G401.6 (cell line): ENCODE results near the gene OR10A3.
"Not testable (repeated sequence)": the region's sequence is repeated elsewhere in the genome, so short reads cannot be mapped to it uniquely, and the experiment has no call there.

Experiments
- FAIRE-seq: peaks from 2 replicates; lab custom pipeline; 2012; peaks lifted over from hg19 to GRCh38; lab: Jason Lieb, UNC

OR10A3 gene, protein sequence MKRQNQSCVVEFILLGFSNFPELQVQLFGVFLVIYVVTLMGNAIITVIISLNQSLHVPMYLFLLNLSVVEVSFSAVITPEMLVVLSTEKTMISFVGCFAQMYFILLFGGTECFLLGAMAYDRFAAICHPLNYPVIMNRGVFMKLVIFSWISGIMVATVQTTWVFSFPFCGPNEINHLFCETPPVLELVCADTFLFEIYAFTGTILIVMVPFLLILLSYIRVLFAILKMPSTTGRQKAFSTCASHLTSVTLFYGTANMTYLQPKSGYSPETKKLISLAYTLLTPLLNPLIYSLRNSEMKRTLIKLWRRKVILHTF

DNA sequence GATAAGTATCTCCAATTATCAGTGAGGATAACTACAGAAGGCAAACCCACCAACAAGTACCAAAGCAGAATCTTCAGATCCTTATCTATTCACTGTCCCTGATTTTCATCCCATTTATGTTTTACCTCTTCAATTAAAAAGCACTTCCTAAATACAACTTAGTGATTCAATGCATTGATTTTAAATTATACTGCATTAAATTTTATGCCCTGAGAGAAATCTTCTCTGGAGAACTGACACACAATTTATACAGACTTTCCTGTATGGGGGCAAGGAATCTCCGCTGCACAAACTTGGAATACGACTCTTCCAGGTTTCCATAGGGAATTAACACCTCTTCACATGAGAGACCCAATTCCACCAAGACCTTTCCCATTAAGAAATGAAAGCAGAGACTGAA lies at the start of gene OR10A3:
Gene OR10A3 (minus strand): TSS at position 101 of the 400 bp plus-strand sequence. CDS start 2,188 bp downstream, outside the sequence.
- no peak for FAIRE-seq

DNA sequence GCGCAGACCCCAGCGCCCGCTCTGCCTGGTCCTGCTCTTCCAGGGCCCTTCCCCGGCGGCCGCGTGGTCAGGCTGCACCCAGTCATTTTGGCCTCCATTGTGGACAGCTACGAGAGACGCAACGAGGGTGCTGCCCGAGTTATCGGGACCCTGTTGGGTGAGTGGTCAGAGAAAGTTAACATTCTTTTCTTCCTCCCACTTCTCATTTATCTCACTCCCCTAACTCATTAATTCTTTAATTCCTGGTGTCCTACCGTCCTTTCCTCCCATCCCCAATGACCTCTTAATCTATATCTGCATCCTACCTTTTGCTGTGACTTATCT lies 46.0 kb upstream of the OR10A3 start:
- not testable (repeated sequence) for FAIRE-seq

DNA sequence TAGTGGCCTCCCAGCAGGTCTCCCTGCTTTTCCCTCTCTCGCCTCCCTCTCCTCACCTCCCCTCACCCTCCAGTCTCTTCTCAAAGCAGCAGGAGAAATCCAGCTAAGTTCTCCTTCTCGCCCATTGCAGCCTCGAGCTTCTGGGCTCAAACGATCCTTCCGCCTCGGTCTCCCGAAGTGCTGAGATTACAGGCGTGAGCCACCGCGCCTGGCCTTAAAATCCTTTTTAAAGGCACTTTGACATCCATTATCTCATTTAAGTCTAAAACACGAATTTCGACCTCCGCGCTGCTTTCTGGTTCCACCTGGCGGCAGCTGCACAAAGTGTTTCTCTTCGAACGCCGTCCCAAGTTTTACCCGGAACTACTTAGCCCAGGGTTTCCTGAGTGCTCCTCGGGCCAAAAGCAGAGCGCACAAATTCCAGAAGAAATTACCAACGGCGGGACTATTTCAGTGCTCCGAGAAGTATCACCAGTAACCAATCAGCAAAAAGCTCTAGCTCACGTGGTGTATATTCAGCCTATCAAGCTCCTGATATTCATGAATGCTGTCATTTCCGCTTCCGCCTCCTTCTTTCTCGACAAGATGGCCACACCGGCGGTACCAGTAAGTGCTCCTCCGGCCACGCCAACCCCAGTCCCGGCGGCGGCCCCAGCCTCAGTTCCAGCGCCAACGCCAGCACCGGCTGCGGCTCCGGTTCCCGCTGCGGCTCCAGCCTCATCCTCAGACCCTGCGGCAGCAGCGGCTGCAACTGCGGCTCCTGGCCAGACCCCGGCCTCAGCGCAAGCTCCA lies 45.5 kb upstream of the OR10A3 start, which contains the start of gene EIF3F:
Gene EIF3F (plus strand): TSS at position 570 of the 792 bp plus-strand sequence. CDS start 16 bp downstream, at position 586.
- peak; percentile 98 for FAIRE-seq

DNA sequence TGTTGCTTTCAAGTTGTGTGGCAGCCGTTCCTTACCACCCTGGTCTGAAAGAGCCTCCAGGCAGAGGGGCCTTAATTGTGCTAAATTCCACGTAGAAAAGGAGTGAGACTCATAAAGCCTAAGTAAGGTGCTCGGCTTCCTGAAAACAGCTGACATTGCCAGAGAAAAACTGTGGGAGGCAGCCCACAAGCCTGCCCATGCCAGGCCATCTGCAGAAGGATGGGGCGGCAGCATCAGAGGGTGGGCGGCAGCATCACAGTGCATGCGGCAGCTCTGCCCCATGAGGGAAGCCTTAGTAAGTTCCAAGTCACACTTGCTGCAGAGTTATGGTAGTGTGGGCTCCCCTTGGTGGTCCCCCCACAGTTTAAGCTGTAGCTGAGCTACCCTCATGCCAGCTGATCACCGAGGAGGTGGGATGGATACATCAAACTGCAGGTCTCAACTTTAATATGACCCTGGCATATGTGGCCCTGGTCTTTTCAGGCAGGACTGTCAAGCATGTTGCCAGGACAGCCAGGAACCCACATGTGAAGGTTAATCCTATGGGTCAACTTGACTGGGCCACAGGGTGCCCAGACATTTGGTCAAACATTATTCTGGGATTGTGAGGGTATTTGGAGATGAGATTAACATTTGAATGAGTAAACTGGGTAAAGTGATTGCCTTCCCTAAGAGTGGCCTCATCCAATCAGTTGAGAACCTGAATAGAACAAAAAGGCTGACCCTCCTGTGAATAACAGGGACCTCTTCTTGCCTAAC lies 42.5 kb upstream of the OR10A3 start:
- no peak for FAIRE-seq

DNA sequence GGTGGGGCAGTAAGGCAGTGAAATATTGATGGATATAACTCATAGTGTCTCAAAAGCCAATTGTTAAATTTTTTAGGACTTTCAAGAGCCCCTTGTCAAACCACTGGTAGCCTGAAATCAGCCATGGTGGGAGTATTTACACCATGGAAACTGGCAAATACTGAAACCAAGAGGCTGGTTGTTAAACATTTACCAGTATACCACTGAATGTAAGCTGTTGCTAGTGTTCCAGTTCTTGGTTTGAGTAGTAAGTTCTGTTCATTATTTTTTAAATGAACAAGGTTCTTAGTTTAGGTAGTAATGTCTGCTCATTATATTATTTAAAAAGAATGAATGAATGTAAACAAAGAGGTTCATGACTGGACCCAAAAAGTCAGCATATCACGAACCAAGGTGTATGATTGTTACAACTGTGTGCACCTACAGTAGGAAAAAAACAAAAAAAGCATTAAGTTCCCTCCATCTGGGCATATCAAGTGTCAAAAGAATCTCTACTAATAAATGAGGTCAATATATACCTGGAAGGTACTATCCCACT lies 41.1 kb upstream of the OR10A3 start:
- no peak for FAIRE-seq

DNA sequence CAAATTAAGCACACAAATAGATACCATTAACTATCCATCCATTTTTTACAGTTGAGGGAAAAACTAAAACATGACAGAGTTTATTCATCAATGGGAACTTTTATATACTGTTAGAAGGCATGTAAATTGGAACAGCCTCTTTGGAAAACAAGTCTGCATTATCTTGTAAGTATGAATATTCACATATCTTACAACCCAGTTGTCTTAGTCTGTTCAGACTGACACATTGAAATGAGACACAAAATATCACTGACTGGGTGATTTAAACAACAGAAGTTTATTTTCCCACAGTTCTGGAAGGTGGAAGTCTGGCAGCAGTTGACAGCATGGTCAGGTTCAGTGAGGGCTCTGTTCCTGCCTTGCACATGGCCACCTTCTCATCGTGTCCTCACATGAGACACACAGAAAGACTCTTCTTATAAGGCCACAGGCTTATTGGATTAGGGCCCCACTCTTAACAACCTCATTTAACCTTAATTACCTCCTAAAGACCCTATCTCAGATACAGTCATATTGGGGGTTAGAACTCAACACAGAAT lies 40.2 kb upstream of the OR10A3 start:
- no peak for FAIRE-seq

DNA sequence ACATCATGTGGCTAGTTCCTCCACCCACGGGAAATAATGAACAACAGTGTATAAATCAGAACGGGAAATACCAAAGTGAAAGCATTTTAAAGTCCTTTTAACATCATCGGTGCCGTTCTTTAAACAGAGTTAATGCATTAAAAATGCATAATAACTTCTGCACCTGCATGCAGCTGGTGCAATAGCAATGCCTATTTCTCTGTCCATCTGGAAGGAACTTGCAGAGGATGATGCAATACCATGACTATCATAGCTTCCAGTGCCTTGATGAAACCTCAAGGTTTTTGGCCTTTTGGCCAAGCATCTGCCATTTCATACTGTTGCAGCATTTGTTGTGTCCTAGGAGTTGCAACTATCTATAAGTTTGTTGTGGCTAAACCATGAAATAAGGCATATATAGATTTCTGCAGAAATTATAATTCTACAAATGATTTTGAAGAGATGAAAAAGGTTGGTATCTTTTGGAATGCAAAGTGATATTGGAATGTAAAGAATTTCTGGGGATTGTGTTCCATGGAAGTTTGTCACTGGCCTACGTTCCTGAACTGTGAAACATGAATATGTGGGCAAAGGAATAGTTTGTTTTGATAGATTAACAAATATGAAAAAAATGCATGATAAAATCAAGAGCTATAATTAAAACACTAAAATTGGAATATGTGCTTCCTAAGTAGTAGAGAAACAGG lies 35.9 kb upstream of the OR10A3 start:
- no peak for FAIRE-seq

DNA sequence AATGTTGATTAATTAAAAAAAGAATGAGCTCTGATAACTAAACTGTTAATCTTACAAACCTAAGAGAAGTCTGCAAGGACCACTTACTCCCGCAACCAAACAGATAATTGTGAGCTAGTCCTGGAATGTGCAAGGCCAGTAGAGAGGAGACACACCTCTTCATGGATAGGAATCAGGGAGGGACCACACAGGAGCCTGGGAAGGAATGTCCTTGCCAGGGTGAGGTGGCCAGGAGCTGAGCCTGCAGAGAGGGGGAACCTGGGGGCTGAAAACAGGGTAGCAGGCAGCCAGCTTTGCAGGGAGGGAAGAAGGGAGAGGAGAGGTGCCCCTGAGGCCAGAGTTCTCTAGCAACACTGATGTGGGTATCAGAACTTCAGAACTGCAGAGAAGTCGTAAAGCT lies 33.2 kb upstream of the OR10A3 start:
- FAIRE-seq, result no peak

DNA sequence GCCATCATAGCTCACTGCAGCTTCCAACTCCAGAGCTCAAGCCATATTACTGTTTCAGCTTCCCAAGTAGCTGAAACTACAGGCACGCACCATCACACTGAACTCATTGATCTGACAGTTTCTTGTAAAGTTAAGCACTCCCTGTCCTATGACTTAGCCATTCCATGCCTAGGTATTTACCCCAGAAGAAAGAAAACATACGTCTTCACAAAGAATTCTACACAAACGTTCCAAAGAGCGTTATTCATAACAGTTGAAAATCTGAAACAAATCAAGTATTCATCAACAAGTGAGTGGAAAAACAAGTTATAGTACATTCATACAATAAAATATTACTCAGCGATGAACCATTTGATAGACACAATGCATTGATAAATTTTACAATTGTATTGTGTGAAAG lies 31.5 kb upstream of the OR10A3 start:
- FAIRE-seq, result no peak

DNA sequence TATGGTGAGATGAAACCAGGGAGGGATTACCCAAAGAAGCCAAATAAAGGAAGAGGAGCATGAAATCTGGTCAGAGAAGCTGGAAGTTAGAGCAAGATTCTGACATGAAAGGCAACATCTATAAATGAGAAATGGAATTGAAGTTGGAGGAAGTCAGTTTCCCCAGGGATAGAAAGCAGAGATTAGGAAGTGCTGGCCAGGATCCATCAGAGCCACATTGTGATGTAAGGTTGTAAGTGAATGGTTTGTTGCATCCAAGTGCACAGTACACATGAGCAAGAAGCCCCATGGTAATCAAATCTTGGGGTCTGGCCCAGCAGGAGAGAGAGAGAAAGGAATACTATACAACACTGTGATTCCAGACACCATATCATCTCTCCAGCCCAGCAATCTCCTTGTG lies 30.3 kb upstream of the OR10A3 start:
- no peak for FAIRE-seq

DNA sequence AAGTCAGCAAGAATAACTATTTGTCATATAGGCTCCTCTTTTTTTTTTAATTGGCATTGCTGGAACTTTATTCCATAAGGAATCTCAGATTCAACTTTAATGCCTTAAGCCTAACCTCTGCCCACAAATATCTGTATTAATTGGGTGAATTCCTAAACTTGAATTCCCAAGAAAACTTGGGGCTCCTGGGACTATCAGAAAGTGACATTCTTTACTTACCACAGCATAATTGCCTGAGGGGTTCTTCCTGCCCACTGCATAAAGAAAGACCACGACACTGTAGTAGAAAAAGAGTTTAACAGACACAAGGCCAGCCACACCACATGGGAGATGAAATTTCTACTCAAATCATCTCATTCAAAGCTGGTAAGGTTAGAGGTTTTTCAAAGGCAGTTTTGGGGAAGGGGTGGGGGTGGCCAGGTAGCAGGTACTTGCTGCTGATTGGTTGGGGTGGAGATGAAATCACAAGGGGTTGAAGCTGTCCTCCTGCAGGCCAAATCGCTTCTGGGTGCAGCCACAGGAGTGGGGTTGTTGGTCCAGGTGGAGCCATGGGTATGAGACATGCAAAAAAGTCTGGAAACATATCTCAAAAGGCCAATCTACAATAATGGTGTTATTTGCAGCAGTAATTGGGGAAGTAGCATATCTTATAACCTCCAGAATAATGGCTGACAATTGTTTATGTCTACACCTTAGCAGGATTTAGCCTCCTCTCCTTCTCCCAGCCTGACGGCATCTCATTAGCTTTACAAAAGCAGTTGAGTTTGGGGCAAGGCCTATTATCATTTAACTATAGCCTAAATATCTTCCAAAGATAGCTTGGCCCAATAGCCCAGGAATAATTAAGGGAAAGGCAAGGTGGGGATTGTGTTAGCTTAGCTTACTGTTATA lies 28.5 kb upstream of the OR10A3 start:
- FAIRE-seq, result no peak

DNA sequence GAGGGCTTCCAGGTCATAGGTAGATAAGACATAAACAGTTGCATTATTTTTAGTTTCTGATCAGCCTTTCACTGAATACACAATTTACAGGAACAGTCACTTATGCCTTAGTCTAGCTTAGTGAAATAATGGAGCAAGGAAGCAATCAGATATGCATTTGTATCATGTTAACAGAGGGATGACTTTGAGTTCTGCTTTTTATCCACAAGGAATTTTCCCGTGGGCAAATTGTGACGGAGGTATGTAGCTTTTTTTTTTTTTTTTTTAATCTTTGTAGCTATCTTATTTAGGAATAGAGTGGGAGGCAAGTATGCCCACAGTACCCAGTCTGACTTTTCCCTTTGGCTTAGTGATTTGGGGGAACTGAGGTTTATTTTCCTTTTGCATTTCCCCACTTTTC lies 27.2 kb upstream of the OR10A3 start:
- no peak for FAIRE-seq

DNA sequence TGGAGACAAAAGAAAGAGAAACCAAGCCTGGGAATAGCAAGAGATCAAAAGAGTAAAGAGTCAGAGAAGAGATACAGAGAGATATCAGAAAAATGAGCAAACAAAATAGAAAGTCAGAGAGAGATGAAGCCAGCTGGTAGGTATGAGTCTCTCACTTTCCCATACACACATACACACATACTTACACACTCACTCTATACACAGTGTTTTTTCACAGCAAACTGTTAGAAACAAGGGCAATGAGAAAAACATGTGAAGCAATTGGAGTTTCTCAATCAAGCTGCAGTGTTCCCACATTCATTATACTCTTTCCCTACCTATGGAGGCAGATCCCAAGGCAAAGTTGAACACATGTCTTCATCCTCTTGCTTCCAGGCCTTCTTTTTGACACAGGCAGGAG lies 26.3 kb upstream of the OR10A3 start:
- no peak for FAIRE-seq

DNA sequence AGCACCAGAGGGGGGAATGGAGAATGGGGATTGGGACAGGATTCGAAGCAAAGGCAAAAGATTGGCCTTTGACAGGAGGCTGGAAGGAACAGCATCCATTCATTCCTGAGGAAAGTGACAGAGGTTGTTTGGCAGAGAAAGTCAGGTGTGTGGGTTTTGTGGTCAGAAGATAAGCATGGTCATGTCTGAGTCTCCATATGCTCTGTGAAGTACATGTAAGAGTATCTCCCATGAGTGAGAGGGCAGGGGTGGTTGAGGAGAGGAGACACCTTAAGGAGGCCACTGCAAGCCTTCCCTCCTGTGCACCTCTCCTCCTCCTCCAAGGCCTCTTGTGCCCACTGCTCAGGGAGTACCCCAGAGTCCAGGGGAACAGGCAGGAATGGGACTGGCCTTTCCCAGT lies 25.6 kb upstream of the OR10A3 start:
- no peak for FAIRE-seq

DNA sequence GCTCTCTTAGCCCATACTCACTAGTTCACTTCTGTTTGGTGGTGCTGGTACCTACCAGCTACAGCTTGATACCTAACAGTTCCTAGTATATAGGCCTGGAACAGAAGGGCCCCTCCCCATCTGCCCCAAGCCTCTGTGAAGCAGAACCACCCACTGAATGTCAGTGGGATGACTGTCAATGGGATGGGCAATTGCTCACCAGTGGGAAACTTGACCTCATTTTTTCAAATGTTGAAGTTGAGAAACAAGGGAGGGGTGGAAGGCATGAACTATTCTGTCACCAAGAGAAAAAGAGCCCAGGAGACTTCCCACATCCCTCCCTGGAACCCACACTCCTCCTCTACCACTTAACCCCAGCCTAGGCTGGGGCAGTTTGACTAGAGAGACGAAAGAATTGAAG lies 23.9 kb upstream of the OR10A3 start, which contains the start of gene NLRP10:
Gene NLRP10 (minus strand): TSS at position 62 of the 400 bp plus-strand sequence. CDS start 1,952 bp downstream, outside the sequence.
- FAIRE-seq, result no peak

DNA sequence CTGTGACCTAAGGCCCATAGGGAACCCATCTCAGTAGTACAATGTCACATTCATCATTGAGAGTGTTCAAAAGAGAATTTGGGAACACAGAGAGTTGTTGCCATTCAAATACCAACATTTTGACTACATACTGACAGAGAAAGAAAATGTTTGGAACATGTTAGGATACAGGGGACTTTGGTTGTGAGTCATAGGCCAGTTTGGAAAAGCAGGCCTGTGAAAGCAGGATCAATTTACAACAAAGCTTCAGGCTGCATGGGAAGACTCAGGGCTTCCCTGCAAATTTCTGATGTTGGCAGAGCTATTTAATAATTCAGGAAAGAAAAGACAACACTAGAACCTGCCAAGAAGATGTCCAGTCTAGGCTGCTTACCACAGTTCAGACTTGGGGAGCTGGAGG lies 23.4 kb upstream of the OR10A3 start:
- no peak for FAIRE-seq

DNA sequence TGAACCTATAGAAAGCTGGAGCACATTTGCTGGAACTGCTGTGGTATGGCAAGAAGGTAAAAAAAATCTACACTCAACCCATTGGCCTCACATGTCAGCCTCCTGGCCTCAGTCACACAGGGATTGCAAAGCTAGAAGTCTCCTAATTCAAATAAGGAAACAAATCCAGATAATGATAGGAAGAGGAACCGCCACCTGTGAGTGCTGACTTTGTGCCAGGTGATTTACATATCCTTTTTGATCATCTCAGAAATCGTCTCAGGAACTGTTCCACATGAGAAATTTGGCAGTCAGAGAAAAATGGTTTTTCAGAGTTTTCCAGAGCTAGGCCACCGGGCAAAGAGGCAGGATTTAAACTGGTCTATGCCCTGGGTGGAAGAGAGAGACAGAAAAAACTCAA lies 22.8 kb upstream of the OR10A3 start:
- no peak for FAIRE-seq

DNA sequence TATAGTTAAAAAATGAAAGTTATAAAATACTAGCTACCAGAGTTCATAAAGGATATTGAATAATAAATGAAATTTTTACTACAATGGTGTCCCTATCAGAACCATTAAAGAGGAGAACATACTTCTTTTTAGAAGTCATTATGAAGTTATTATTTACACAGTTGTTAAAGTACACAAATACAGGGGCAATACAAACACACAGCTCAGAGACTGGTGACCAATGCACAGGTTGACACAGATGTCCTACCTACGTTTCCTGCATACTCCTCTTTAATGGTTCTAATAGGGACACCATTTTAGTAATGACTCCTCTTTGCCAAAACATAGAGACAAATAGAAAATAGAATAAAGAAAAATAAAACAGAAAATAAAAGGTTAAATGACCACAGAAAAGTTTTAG lies 13.7 kb upstream of the OR10A3 start:
- FAIRE-seq, result peak; percentile 37

DNA sequence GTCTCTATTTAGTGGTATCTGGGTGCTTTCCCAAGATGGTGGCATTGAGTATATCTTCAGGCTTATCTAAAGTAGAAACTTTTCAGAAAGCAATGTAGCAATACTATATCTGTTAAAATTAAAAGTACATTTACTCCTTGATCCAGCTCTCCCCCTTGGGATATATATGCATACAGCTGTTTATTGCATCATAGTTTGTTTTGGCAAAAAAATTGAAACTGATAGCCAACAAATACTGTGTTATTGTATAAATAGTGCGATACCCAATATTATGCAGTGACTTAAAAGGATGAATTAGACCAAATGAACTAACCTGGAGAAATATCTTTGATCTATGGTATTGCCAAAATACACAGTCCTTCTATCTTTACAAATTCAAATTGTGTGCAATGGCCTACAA lies 8.4 kb upstream of the OR10A3 start:
- no peak for FAIRE-seq

DNA sequence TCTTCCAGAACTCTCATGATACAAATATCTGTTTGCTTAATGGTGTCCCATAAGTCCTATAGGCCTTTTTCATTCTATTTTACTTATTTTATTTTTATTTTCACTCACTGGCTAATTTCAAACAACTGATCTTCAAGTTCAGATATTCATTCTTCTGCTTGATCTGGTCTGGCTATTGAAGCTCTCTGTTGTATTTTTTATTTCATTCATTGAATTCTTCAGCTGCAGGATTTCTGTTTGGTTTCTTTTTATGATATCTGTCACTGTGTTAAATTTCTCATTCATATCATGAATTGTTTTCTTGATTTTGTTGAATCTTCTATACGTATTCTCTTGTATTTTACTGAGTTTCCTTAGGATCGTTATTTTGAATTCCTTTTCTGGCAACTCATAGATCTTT lies 2.6 kb upstream of the OR10A3 start:
- FAIRE-seq, result no peak

DNA sequence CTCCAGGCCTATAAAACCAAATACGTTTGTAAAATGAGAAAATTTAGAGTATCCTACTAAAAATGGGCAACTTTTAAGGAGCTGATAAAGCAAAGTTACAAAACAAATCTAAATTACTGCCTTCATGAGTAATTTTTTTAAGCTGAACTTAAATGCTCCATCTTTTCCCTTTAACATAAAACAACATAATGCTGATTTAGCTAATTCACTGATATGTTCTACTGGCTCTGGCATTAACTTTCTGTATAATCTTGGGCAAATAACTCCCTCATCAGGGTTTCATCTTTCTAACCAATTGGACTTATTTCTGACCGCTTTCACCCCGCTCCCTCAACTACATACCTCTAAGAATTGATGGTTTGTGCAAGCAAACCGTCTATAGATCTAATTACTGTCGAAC lies 362 bp downstream of the OR10A3 start:
- no peak for FAIRE-seq
